Measurements from ENCODE around the gene CDKN2B.

DNA sequence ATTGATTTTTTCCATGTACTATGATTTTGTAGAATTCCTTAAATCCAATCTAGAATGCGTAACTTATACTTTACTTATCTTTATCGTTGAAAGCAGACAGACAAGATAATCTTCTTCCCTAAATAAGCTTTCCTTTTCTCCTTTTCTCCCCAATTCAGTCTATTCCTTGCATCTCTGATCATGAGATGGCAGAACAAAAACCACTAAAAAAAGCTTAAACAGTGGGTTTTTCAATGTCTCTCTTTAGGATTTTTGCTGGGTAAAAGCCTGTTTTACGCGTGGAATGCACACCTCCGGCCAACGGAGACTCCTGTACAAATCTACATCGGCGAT is 755 bp downstream of the CDKN2B start:
- TF ChIP-seq POLR2A (IDR thresholded peaks at IDR 0.05) = no peak
- TF ChIP-seq, protein P1, sequence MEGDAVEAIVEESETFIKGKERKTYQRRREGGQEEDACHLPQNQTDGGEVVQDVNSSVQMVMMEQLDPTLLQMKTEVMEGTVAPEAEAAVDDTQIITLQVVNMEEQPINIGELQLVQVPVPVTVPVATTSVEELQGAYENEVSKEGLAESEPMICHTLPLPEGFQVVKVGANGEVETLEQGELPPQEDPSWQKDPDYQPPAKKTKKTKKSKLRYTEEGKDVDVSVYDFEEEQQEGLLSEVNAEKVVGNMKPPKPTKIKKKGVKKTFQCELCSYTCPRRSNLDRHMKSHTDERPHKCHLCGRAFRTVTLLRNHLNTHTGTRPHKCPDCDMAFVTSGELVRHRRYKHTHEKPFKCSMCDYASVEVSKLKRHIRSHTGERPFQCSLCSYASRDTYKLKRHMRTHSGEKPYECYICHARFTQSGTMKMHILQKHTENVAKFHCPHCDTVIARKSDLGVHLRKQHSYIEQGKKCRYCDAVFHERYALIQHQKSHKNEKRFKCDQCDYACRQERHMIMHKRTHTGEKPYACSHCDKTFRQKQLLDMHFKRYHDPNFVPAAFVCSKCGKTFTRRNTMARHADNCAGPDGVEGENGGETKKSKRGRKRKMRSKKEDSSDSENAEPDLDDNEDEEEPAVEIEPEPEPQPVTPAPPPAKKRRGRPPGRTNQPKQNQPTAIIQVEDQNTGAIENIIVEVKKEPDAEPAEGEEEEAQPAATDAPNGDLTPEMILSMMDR (IDR thresholded peaks at IDR 0.05) = no peak
